Liver (tissue), 3 donors: ENCODE measurements around the gene WHRN.

Experiments used
- ATF3 ChIP-seq: IDR thresholded peaks from 2 replicates; pipeline ENCODE4 v1.6.1; 2016; ENCODE audit warnings: antibody characterized with exemption
- CTCF ChIP-seq: fragments of 150-350 bp; IDR thresholded peaks from 2 replicates; pipeline ENCODE4 v1.5.1; 2017; ENCODE audit warnings: improper control_type of control experiment, low read depth, low read length; ENCODE audit not compliant: missing input control
- GABPA ChIP-seq, 2 donors: IDR thresholded peaks in 1 of 2; conservative IDR thresholded peaks in 1 of 2; 2 replicates each; pipeline ENCODE4 v1.6.1; 2016; ENCODE audit warnings: antibody characterized with exemption in 2 of 2, mild to moderate bottlenecking in 1 of 2, moderate library complexity in 1 of 2
- JUND ChIP-seq, 2 donors: IDR thresholded peaks; 2 replicates each; pipeline ENCODE4 v1.6.1; 2016; ENCODE audit warnings: antibody characterized with exemption in 2 of 2
- NR2F2 ChIP-seq: IDR thresholded peaks from 2 replicates; pipeline ENCODE4 v1.6.1; 2016; ENCODE audit warnings: antibody characterized with exemption
- RAD21 ChIP-seq, 2 donors: IDR thresholded peaks; 2 replicates each; pipeline ENCODE4 v1.6.1; 2016; ENCODE audit warnings: antibody characterized with exemption in 2 of 2, mild to moderate bottlenecking in 2 of 2
- donor health status: healthy.
- donor health status: healthy.

- TF ChIP-seq CTCF (no peak), RAD21 (IDR thresholded peaks at IDR 0.05) (no peak), ATF3 (no peak), JUND (IDR thresholded peaks at IDR 0.05) (no peak), GABPA (IDR thresholded peaks at IDR 0.05 in 1 of 2, conservative IDR thresholded peaks at IDR 0.05 in 1 of 2) (no peak), NR2F2 (no peak)
Observed at GRCh38 chr9:114370251-114370967, 134.9 kb downstream of the WHRN start.
